Lower leg skin (tissue), 3 donors: ENCODE data around the gene TMEM184A.

Experiments used
- CTCF ChIP-seq, 3 donors: fragments of 450-650 bp; IDR thresholded peaks; one replicate each; pipeline ENCODE4 v1.5.1; 2016; ENCODE audit warnings: antibody characterized with exemption in 3 of 3, mild to moderate bottlenecking in 3 of 3, moderate library complexity in 2 of 3
- POLR2A ChIP-seq, 2 donors: fragments of 450-650 bp; IDR thresholded peaks; one replicate each; pipeline ENCODE4 v1.6.1; 2016 to 2017; ENCODE audit warnings: antibody characterized with exemption in 2 of 2, mild to moderate bottlenecking in 1 of 2, moderate library complexity in 1 of 2

GRCh38 chr7:1514995-1515401, 41.0 kb downstream of the TMEM184A start:
- TF ChIP-seq POLR2A (IDR thresholded peaks at IDR 0.05) (no peak), CTCF (IDR thresholded peaks at IDR 0.05) (no peak)
